A673 (cell line): ENCODE results near the gene MOB3A.

Experiments used
- EZH2 ChIP-seq: fragments of 200-600 bp; sonication (generic); IDR thresholded peaks from 2 replicates; pipeline ENCODE4 v1.6.1; 2017; ENCODE audit warnings: borderline replicate concordance, low read depth, mild to moderate bottlenecking, mixed read lengths, antibody characterized with exemption, low read length; ENCODE audit not compliant: poor library complexity, severe bottlenecking
- TF ChIP-seq, protein P1 (sequence below): fragments of 300-800, 200-600 bp; sonication (generic); conservative IDR thresholded peaks from 2 replicates; pipeline ENCODE4 v1.5.1; 2017; ENCODE audit warnings: low read depth, mild to moderate bottlenecking, antibody characterized with exemption, low read length, moderate library complexity, mixed read lengths

DNA sequence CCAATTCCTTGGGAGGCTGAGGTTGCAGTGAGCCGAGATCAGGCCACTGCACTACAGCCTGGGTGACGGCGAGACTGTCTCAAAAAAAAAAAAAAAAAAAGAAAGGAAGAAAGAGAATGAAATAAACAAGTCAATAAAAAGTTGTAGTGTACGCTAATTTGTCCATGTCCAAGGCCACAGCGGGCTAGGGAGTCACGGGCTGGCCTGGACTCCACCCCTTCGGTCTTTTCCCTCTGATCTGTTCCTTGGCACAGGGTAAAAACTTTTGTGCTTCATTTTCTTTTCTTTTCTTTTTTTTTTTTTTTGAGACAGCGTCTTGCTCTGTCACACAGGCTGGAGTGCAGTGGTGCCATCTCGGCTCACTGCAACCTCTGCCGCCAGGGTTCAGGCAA is 25.7 kb downstream of the MOB3A start:
- TF ChIP-seq, protein P1, sequence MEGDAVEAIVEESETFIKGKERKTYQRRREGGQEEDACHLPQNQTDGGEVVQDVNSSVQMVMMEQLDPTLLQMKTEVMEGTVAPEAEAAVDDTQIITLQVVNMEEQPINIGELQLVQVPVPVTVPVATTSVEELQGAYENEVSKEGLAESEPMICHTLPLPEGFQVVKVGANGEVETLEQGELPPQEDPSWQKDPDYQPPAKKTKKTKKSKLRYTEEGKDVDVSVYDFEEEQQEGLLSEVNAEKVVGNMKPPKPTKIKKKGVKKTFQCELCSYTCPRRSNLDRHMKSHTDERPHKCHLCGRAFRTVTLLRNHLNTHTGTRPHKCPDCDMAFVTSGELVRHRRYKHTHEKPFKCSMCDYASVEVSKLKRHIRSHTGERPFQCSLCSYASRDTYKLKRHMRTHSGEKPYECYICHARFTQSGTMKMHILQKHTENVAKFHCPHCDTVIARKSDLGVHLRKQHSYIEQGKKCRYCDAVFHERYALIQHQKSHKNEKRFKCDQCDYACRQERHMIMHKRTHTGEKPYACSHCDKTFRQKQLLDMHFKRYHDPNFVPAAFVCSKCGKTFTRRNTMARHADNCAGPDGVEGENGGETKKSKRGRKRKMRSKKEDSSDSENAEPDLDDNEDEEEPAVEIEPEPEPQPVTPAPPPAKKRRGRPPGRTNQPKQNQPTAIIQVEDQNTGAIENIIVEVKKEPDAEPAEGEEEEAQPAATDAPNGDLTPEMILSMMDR = no peak
- TF ChIP-seq EZH2 = no peak
